ENCODE results near the gene PRDM11.

GRCh38 chr11:45189230-45189629, 42.8 kb downstream of the PRDM11 start:
- TF ChIP-seq MAFK (IDR thresholded peaks at IDR 0.05; ENCODE audit: low read depth, low read length) (no peak), SP2 (IDR thresholded peaks at IDR 0.05; ENCODE audit: low read length) (no peak), JUN (IDR thresholded peaks at IDR 0.05; ENCODE audit: low read depth, low read length) (no peak), HDAC2 (IDR thresholded peaks at IDR 0.05; ENCODE audit: borderline replicate concordance in 1 of 2, low read depth in 2 of 2, low read length in 2 of 2) (no peak), CTCF (IDR thresholded peaks at IDR 0.05; ENCODE audit: control extremely low read depth in 1 of 3, insufficient read depth in 1 of 3, low read depth in 1 of 3, low read length in 3 of 3) (no peak), POLR2AphosphoS5 (IDR thresholded peaks at IDR 0.05; ENCODE audit: low read depth, low read length) (no peak), USF2 (IDR thresholded peaks at IDR 0.05; ENCODE audit: low read length) (no peak), GABPA (IDR thresholded peaks at IDR 0.05; ENCODE audit: borderline replicate concordance, insufficient read depth, low read length) (no peak), TEAD4 (IDR thresholded peaks at IDR 0.05; ENCODE audit: low read depth, low read length) (no peak), SUZ12 (IDR thresholded peaks at IDR 0.05; ENCODE audit: low read length) (no peak), CHD1 (IDR thresholded peaks at IDR 0.05; ENCODE audit: low read depth, low read length) (no peak), CREB1 (IDR thresholded peaks at IDR 0.05) (no peak), GTF2F1 (IDR thresholded peaks at IDR 0.05; ENCODE audit: borderline replicate concordance, low read depth, low read length) (no peak), RXRA (IDR thresholded peaks at IDR 0.05; ENCODE audit: insufficient read depth, low read depth, low read length) (no peak)

Data from H1 (cell line).